Karpas-422 (cell line): ENCODE data around the gene ZBTB7C. TPM values are rescaled to one million over a fixed set of nuclear protein-coding genes. Genes with fewer than 3 reads are reported as not detected.

ENCODE experiments used
- DNase-seq: peaks from one replicate; pipeline ENCODE4 v3.0.0-alpha.2; 2015
- H2AFZ ChIP-seq: fragments of 200-600 bp; sonication (generic); 2 replicates; pipeline ENCODE4 v1.6.1; 2014; ENCODE audit warnings: antibody characterized with exemption, low read length, mixed read lengths
- H3K27ac ChIP-seq: fragments of 200-600 bp; sonication (generic); 2 replicates; pipeline ENCODE4 v1.5.1; 2014; ENCODE audit warnings: mild to moderate bottlenecking, low read length, moderate library complexity
- H3K27me3 ChIP-seq: fragments of 200-600 bp; sonication (generic); 2 replicates; pipeline ENCODE4 v1.6.1; 2014; ENCODE audit warnings: low read length, mixed read lengths
- H3K36me3 ChIP-seq: fragments of 200-600 bp; sonication (generic); 2 replicates; pipeline ENCODE4 v1.6.1; 2014; ENCODE audit warnings: low read length, mixed read lengths; ENCODE audit not compliant: insufficient read depth
- H3K4me1 ChIP-seq: fragments of 200-600 bp; sonication (generic); 2 replicates; pipeline ENCODE4 v1.6.1; 2014; ENCODE audit warnings: mild to moderate bottlenecking, low read length, mixed read lengths
- H3K4me2 ChIP-seq: fragments of 200-600 bp; sonication (generic); 2 replicates; pipeline ENCODE4 v1.6.1; 2014; ENCODE audit warnings: low read length, low read depth, mild to moderate bottlenecking; ENCODE audit not compliant: poor library complexity, severe bottlenecking
- H3K4me3 ChIP-seq: fragments of 200-600 bp; sonication (generic); 2 replicates; pipeline ENCODE4 v1.5.1; 2014; ENCODE audit warnings: mild to moderate bottlenecking, antibody characterized with exemption, low read length, mixed read lengths
- H3K79me2 ChIP-seq: fragments of 200-600 bp; sonication (generic); 2 replicates; pipeline ENCODE4 v1.6.1; 2014; ENCODE audit warnings: mild to moderate bottlenecking, low read length, mixed read lengths
- H3K9ac ChIP-seq: fragments of 200-600 bp; sonication (generic); 2 replicates; pipeline ENCODE4 v1.6.0; 2014; ENCODE audit warnings: low read length
- H3K9me2 ChIP-seq: fragments of 200-600 bp; sonication (generic), shearing (Covaris generic); replicated peaks from 2 replicates; pipeline ENCODE4 v1.6.0; 2014; ENCODE audit warnings: mild to moderate bottlenecking, low read length, moderate library complexity; ENCODE audit not compliant: insufficient read depth
- H3K9me3 ChIP-seq: fragments of 300-700, 200-600 bp; sonication (generic); 2 replicates; pipeline ENCODE4 v1.6.1; 2014; ENCODE audit warnings: low read length, mixed read lengths
- H4K20me1 ChIP-seq: fragments of 200-600 bp; sonication (generic); 2 replicates; pipeline ENCODE4 v1.6.1; 2014; ENCODE audit warnings: mild to moderate bottlenecking, antibody characterized with exemption, low read length, low read depth; ENCODE audit not compliant: insufficient read depth
- total RNA-seq: library from RNA; depleted of rRNA; stranded (reverse); fragments of >200 nt; shearing (Covaris generic); gene quantifications from 2 replicates; pipeline ENCODE4 v1.2.3, GENCODE V29; 2014; ENCODE audit warnings: low replicate concordance

ZBTB7C gene
- total RNA-seq, 1 experiment from 2014 or later, result not detected

DNA sequence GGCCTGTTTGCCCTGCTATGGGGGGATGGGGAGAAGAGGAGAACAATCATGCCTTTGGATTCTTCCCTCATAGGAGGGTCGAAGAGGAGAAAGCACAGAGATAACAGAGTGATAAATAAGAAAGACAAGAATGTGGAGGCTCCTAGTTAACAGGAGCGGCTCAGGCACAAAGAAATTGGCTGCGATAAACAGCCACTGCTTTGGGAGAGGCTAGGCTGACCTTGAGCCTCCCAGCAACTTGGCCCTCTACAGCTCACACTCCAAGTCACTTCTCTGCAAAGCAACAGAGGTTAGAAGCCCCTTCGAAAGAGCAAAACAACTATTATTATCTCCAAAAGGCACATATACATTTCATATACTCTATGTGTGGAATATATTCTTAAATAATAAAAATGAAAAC, 69.5 kb downstream of the ZBTB7C start:
- Histone ChIP-seq H3K36me3 (no peaks in the 10 kb centered on the region), H4K20me1 (no peaks in the 10 kb centered on the region), H3K9me2 (no peaks in the 10 kb centered on the region), H3K79me2 (no peaks in the 10 kb centered on the region), H3K9ac (no peak overlapping the region), H3K4me3 (no peak overlapping the region), H3K4me1 (no peaks in the 10 kb centered on the region), H3K4me2 (no peak overlapping the region), H3K27me3 (no peaks in the 10 kb centered on the region), H3K9me3 (no peaks in the 10 kb centered on the region), H3K27ac (no peak overlapping the region), H2AFZ (no peak overlapping the region)
- DNase-seq, result no peak

DNA sequence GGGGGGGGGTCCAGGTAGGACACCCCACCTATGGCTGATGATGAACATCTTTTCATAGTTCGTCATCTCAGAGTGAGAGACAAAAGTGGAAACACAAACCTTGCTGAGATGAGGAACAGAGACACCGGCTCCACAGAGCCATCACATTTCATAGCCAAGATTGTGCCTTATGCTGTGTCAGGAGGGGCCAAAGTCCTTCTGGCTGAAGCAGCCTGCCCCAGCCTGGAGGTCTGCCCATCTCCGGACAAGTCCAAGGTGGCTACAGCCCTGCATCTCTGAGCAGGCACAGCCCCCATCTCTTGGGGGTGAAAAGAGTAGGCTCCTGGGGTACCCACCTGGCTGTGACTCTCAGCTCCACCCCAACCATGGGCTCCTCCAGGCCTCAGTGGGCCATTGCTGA, 70.3 kb downstream of the ZBTB7C start:
- no peaks in the 10 kb centered on the region for H3K9me3 ChIP-seq
- H3K36me3 ChIP-seq, result no peaks in the 10 kb centered on the region
- H3K9me2 ChIP-seq, result no peaks in the 10 kb centered on the region
- no peaks in the 10 kb centered on the region for H3K27me3 ChIP-seq
- H3K9ac ChIP-seq, result no peak overlapping the region
- H3K4me2 ChIP-seq, result no peak overlapping the region
- no peak overlapping the region for H3K27ac ChIP-seq
- H2AFZ ChIP-seq, result no peak overlapping the region
- H3K79me2 ChIP-seq, result no peaks in the 10 kb centered on the region
- DNase-seq, result no peak
- no peak overlapping the region for H3K4me3 ChIP-seq
- no peaks in the 10 kb centered on the region for H4K20me1 ChIP-seq
- no peaks in the 10 kb centered on the region for H3K4me1 ChIP-seq

DNA sequence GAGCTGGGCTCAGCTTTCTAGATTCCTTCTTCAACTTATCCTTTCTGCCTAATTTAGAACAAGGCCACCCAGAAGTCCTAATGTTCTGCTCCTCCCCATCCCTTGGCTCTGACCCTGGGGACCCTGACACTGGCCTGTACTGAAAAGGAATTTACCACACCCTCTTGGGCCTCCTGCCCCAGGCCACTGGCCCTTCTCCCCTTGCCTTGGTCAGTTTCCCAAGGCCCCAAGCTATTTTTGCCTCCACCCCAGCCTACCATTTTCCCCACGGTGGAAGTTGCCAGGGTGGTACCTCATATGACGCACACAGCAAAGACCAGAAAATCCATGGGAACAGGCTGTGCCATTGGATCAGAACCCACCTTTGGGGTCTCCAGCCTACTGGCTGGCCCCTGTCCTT, 72.1 kb downstream of the ZBTB7C start:
- Histone ChIP-seq H3K4me1 (no peaks in the 10 kb centered on the region), H3K9ac (no peak overlapping the region), H3K27me3 (no peaks in the 10 kb centered on the region), H3K4me2 (no peak overlapping the region), H3K4me3 (no peak overlapping the region), H3K9me3 (no peaks in the 10 kb centered on the region), H4K20me1 (no peaks in the 10 kb centered on the region), H3K79me2 (no peaks in the 10 kb centered on the region), H3K27ac (no peak overlapping the region), H3K36me3 (no peaks in the 10 kb centered on the region), H3K9me2 (no peaks in the 10 kb centered on the region), H2AFZ (no peak overlapping the region)
- DNase-seq, result no peak

DNA sequence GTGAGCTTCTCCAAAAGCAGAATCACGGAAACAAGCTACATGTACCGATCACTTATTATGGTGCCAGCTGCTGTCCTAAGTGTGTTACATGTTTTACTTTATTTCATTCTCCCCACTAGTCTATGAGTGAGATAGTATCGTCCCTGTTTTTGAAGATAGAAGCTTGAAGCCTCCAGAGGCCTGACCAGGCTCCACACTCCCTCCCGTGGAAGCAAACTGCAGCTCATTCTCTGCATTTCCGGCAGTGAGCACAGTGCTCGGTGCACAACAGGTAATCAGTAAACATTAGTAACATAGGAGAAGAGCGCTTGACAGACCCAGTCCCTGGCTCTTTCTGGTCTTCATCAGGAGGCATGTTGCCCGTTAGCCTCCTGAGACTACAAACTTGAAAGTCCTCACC, 72.9 kb downstream of the ZBTB7C start:
- Histone ChIP-seq H3K9ac (no peak overlapping the region), H3K9me3 (no peaks in the 10 kb centered on the region), H4K20me1 (no peaks in the 10 kb centered on the region), H3K27ac (no peak overlapping the region), H3K4me3 (no peak overlapping the region), H3K4me1 (no peaks in the 10 kb centered on the region), H3K36me3 (no peaks in the 10 kb centered on the region), H3K9me2 (no peaks in the 10 kb centered on the region), H3K79me2 (no peaks in the 10 kb centered on the region), H3K27me3 (no peaks in the 10 kb centered on the region), H3K4me2 (no peak overlapping the region), H2AFZ (no peak overlapping the region)
- DNase-seq, result no peak

DNA sequence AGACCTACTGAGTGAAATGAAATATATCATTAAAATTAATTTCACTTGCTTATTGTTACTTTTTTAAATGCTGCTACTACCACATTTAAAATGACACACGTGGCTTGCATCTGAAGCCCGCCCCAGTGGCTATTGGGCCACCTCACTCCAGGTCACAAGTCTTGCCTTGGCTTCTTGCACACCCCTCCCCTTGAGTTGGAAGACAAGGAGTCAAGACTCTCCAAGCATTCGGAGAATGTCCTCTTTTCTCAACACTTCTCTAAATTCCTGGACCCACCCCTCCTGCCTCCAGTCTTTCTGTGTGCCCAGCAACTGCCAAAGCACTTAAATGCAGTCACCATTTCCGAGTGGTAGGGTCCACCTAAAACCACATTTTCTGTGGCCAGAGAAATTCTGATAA, 73.4 kb downstream of the ZBTB7C start:
- no peak overlapping the region for H3K9ac ChIP-seq
- H3K79me2 ChIP-seq, result no peaks in the 10 kb centered on the region
- H3K9me3 ChIP-seq, result no peaks in the 10 kb centered on the region
- no peaks in the 10 kb centered on the region for H3K36me3 ChIP-seq
- no peaks in the 10 kb centered on the region for H4K20me1 ChIP-seq
- no peaks in the 10 kb centered on the region for H3K27me3 ChIP-seq
- no peak for DNase-seq
- no peaks in the 10 kb centered on the region for H3K4me1 ChIP-seq
- no peak overlapping the region for H3K4me3 ChIP-seq
- H3K27ac ChIP-seq, result no peak overlapping the region
- no peaks in the 10 kb centered on the region for H3K9me2 ChIP-seq
- H3K4me2 ChIP-seq, result no peak overlapping the region
- H2AFZ ChIP-seq, result no peak overlapping the region

DNA sequence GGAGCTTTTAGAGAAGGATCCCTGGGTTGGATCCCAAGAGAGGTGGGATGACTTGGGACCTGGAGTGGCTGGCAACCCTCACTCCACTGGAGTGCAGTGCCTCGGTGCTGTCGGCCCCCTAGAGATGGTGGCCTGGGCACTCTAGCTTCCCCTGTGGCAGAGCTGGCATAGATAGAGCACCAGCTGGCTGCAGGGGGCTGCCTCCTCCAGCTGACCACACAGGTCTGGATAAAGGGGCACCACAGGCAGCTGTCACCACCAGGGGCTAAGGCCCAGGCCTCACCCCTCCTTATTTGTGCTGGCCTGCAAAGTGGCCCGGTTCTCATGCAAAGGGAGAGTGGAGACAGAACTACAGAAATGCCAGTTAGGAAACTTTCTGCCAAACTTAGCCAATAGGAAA, 74.3 kb downstream of the ZBTB7C start:
- no peak overlapping the region for H2AFZ ChIP-seq
- H3K9ac ChIP-seq, result no peak overlapping the region
- H3K4me3 ChIP-seq, result no peak overlapping the region
- no peaks in the 10 kb centered on the region for H3K4me1 ChIP-seq
- no peaks in the 10 kb centered on the region for H4K20me1 ChIP-seq
- no peaks in the 10 kb centered on the region for H3K9me3 ChIP-seq
- H3K4me2 ChIP-seq, result no peak overlapping the region
- no peak overlapping the region for H3K27ac ChIP-seq
- H3K36me3 ChIP-seq, result no peaks in the 10 kb centered on the region
- H3K27me3 ChIP-seq, result no peaks in the 10 kb centered on the region
- DNase-seq, result no peak
- no peaks in the 10 kb centered on the region for H3K79me2 ChIP-seq
- no peaks in the 10 kb centered on the region for H3K9me2 ChIP-seq

DNA sequence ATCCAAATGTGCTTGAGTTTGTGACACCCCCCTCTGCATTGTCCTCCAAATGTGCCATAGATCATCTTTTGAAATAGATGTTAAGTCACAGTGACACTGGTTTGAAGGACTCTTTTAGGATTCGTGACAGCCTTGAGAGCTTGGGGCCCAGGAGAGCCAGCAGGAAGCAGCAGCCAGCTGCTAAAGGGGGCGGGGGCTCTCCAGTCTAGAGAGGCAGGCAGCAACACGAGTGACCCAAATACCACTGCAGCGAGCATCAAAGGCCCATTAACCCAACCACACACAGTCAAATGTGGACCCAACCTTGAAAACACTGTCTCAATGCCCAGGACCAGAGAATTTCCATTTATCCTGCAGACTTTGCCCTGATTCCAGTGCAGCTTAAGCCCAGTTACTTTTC, 75.6 kb downstream of the ZBTB7C start:
- H3K9me2 ChIP-seq, result no peaks in the 10 kb centered on the region
- H4K20me1 ChIP-seq, result no peaks in the 10 kb centered on the region
- no peaks in the 10 kb centered on the region for H3K79me2 ChIP-seq
- no peaks in the 10 kb centered on the region for H3K27me3 ChIP-seq
- no peaks in the 10 kb centered on the region for H3K9me3 ChIP-seq
- no peak overlapping the region for H3K9ac ChIP-seq
- no peak overlapping the region for H3K27ac ChIP-seq
- H3K4me2 ChIP-seq, result no peak overlapping the region
- H3K4me1 ChIP-seq, result no peaks in the 10 kb centered on the region
- H3K36me3 ChIP-seq, result no peaks in the 10 kb centered on the region
- no peak overlapping the region for H3K4me3 ChIP-seq
- no peak for DNase-seq
- no peak overlapping the region for H2AFZ ChIP-seq

DNA sequence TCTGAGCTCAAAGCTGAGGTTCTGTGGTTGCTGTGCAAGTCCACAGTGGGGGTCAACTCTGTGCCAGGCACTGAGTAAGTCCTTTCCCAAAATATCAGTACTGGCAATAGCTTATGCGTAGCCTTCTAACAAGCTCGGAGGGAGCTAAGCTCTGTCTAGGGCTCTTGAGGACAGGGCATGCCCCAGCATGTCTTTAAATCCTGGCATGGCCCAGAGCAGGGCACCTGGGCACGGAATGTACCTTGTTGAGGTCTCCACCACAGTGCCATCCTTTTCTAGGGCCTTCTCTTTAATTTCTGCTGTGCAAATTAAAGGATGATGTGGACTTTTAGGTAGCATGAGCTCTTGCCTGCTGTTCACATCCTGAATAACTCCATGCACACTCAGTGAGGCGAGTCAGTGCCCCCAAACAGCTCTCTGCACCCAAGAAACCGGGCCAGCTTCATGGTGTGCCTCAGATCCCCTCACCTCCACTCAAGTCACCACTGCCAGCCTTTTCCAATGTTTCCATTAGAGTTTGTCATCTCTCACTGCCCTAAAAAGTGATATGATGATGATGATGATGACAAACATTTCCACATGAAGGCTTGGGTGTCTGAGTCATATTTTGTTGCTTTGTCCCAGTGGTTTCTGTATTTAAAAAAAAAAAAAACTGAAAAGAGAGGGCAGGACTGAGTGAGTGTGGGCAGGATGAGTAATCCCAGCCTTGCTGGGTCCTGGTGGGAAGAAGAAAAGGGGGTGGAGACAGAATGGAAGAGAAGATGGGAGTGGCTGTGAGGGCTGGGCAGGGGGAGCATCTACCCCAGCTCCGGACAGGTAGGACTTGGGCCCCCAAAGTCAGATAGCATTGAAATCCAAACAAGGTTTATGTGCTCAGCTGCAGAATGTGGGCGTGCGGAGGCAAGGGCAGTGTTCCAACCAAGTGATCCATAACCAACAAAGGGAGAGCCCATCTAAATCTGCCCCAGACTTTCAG, 78.9 kb downstream of the ZBTB7C start:
- H3K9me2 ChIP-seq, result no peaks in the 10 kb centered on the region
- no peaks in the 10 kb centered on the region for H4K20me1 ChIP-seq
- H3K27me3 ChIP-seq, result no peaks in the 10 kb centered on the region
- H3K4me1 ChIP-seq, result peaks cover 3% of the 10 kb centered on the region; the same call in 1 of the 2 replicates
- H3K36me3 ChIP-seq, result no peaks in the 10 kb centered on the region
- H2AFZ ChIP-seq, result no peak overlapping the region
- no peak for DNase-seq
- H3K9ac ChIP-seq, result no peak overlapping the region
- no peaks in the 10 kb centered on the region for H3K9me3 ChIP-seq
- no peak overlapping the region for H3K4me3 ChIP-seq
- H3K4me2 ChIP-seq, result no peak overlapping the region
- no peaks in the 10 kb centered on the region for H3K79me2 ChIP-seq
- H3K27ac ChIP-seq, result no peak overlapping the region
